LHCN-M2 (cell line): ENCODE data around the gene PROX1. TPM values are rescaled to one million over a fixed set of nuclear protein-coding genes. Genes with fewer than 3 reads are reported as not detected.

Experiments
- DNase-seq: peaks from one replicate; pipeline ENCODE4 v3.0.0-alpha.2; 2012; ENCODE audit warnings: low read depth
- total RNA-seq: library from RNA; depleted of rRNA; stranded (reverse); fragments of >200 nt; gene quantifications from 2 replicates; pipeline ENCODE4 v1.2.3, GENCODE V29; 2014

The PROX1 gene
- total RNA-seq, 1 experiment from 2014 or later = 2.1 TPM

DNA sequence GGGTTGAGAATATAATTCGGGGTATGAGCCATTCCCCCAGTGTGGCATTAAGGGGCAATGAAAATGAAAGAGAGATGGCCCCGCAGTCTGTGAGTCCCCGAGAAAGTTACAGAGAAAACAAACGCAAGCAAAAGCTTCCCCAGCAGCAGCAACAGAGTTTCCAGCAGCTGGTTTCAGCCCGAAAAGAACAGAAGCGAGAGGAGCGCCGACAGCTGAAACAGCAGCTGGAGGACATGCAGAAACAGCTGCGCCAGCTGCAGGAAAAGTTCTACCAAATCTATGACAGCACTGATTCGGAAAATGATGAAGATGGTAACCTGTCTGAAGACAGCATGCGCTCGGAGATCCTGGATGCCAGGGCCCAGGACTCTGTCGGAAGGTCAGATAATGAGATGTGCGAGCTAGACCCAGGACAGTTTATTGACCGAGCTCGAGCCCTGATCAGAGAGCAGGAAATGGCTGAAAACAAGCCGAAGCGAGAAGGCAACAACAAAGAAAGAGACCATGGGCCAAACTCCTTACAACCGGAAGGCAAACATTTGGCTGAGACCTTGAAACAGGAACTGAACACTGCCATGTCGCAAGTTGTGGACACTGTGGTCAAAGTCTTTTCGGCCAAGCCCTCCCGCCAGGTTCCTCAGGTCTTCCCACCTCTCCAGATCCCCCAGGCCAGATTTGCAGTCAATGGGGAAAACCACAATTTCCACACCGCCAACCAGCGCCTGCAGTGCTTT is 9.4 kb downstream of the PROX1 start:
- peak; percentile 91 for DNase-seq

GRCh38 chr1:213997772-213998107 is 10.0 kb downstream of the PROX1 start:
- DNase-seq = no peak

GRCh38 chr1:213998785-213999184 is 11.0 kb downstream of the PROX1 start:
- no peak for DNase-seq

DNA sequence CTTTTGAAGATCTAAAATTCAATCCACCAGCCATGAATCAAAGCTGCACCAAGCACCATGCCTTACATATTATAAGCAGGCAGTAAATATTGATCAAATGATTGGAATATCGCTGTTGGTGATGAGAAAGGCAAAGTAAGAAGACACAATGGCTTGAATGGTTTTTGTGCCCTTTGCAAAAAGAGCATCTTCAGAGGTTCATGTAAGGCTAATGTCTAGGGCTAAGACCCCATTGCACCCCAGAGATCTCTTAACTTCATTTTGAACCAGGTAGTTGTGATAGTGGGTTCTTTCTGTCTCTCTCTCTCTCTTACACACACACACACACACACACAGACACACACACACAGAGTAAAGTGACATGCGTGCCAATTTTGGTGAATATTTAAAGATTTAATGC is 12.0 kb downstream of the PROX1 start:
- DNase-seq = no peak

DNA sequence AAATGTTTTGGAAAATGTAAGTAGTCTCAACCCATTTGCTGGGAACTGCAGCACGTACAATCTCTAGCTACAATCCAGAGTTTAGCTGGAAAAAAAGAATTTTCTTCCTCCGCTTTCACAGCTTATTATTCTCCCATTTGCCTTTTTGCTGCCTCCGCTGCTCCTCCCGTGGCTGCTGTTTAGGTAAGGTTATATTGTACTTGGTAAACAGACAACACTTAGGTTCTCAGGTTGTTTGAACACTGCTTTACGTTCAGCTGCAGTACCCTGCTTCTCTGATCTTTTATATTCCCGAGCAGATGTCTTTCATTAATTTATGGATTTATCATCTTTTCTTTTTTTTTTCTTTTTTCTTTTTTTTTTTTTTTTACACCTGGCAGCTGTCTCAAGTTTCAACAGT is 14.3 kb downstream of the PROX1 start:
- DNase-seq = no peak

DNA sequence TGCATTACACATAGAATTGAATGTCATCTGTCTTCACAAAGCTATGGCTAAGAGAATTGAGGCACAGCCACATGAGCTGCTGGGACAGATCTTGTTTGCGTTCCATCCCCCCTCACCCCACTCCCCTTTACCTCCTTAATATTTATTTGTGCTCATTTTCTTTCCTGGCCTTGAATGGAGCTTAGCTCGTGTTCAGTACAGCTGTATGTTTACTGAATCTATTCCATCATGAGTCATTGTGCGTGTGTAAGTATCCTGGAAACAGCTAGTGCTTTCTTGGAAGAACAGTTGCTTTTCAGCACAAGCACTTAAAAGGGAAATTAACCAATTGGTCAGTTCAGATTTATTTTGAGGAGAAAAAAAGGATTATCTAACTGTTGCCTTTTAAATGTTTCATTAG is 14.7 kb downstream of the PROX1 start:
- peak; percentile 89 for DNase-seq

DNA sequence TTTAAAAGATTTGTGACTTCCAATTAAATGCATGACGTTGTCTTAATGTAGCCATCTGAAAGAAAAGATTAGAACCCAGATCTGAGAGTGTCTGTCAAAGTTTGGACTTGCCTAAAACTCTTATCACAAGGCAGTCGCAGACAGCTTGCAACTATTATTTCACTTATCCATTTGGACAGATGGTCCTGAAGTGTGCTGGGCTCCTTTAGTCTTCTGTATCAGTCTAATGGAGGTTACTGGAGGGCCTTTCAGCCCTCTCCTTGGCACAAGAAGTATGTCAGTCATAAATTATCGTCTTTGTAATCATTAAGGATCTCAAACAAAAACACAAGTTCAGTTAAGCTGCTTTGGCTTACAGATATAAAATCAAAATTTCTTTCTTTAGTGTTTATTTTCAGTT is 15.5 kb downstream of the PROX1 start:
- DNase-seq = no peak

GRCh38 chr1:214004014-214004413 is 16.2 kb downstream of the PROX1 start:
- peak; percentile 19 for DNase-seq

DNA sequence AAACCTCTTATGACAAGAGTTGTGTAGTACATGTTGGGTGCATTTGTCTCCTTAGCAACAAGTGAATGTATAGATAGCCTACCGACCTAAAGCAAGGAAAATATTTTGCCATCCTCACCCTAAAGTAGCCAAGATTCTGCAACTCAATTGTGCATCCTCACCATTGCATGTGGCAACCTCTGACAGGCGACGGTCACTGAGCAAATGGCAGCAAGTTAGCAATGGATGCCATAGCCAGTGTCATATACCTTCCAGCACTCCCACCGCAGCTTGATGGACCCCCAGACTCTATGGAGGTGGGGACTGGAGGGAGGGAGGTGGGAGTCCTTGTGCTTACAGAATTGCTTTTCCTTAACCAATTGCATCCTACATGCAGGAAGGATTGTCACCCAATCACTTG is 17.0 kb downstream of the PROX1 start:
- no peak for DNase-seq

DNA sequence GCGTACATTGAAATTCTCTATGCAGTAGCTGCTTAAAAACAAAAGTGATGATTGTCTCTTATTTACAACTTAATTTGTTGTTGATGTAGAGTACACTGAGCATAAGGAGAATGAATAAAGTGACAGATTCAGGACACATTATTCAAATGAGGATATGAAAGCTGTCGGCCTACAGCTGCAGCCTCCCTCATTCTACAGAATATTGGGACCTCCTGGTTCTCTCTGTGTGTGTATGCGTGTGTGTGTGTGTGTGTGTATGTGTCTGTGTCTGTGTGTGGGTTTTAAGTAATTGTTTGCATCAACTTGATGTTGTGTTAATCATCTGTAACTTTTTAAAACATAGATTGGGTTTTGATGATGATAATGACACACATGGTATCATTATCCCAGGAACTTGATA is 17.9 kb downstream of the PROX1 start:
- DNase-seq = no peak

DNA sequence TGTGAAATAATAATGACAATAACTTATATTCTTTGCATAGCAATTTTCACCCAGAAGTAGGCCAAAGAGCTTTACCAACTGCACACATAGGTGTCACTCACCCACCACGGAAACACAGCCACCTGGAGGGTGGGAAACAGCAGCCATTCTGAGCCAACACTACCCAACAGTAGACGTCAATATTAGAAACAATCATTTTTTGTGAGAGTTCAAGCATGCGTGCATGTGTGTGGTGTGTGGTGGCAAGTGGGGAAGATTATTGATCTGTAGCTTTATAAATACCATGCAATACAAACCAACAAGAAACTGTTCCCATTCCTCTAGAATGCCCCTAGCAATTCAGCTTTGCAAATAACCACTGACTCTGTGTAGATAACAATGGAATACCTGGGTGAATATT is 19.1 kb downstream of the PROX1 start:
- DNase-seq = no peak

DNA sequence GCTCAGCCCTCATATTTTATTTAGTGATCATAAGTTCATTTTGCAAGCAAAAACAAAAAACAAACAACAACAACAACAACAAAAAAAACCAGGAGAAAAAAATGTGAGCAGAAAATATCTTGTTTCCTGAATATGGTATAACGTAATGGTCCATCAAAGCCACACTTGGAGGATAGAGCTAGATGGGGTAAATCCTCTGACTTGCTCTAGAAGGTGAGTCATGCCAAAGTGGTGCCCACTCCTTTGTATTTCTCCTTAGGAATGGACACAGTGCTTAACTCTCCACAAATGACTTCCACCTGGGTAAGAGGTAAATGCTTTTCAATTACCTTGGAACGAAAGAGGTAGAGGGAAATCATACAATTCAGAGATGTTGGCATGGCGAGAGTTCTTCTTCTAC is 20.6 kb downstream of the PROX1 start:
- DNase-seq = no peak

DNA sequence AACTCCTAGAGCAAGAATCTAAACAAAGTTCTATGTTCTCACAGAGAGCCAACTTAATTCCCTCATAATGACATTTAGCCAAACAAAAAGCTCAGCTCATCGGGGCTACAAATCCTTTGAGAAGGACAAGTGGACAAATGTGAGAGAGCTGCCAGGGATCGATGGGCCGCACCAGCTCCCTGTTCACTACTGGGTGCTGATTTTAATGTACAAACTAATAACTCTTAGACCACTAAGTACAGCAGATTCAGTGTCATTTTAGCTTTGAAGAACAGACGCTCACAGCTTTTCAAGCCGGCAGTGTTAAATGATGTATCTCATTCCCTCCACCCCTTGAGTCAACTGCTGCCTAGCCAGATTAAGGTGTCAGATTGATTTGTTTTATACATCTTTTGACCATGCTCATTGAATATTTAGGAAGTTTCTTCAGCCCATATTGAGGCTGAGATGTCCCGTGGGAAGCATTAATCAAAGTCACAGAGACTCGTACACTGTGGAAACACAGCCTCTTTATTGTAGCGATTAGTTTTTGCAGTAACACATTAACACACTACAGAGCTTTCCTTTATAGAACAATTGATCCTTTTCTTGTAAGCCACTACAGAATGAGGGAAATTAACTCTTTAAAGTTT is 21.1 kb downstream of the PROX1 start:
- no peak for DNase-seq

DNA sequence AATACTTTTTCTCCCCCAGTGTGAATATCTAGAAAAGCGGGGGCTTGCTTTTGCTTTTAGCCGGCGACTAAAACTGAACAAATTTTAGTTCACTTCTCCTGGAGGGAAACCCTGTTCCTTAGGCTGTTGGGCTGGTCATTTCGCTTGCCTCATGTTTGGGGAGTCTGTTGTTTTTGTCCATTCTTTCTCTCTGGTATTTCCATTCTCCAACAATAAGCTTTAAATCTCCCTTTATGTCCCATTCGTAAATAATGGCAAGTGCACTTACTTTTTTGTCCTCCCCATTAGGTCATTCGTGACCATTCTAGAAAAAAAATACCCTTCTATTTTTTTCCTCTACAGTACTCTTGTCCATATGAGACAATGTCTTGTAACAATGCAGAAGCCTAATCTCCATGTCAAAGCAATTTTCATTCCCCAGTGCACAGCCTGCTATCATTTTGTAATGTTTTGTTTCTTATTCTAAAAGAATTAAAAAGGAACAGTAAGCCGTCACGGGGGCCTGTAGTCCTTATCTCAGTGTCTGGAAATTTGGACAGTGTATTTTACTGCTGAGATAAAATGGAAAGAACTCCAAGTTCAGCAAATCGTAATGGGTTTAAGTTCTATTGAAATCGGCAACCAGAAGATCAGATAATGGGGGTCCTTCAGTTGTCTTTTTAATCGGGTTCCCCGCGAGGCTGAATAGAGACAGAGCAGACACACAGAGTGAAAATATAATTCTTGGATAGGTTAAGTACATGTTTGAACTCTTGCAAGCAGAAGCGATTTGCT is 21.8 kb downstream of the PROX1 start:
- no peak for DNase-seq

DNA sequence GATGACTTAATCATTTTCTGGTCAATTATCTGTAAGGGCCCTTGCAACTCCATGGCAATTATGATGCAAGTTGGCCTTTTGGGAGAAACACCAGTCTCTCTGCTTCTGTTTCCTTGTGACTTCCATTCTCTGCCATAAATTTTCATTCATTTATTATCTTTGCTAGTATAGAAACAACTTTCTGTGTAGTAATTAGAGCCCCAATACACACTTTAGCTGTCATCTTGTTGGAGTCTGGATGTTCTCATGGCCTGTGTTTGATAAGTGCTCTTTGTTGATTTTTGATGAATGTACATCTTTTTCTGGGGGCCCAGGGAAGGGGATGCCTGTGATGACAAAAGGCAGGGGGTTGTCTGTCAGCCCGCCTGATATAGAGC is 22.4 kb downstream of the PROX1 start:
- no peak for DNase-seq

- no peak for DNase-seq
Measured at GRCh38 chr1:214010717-214011116, 22.9 kb downstream of the PROX1 start.

DNA sequence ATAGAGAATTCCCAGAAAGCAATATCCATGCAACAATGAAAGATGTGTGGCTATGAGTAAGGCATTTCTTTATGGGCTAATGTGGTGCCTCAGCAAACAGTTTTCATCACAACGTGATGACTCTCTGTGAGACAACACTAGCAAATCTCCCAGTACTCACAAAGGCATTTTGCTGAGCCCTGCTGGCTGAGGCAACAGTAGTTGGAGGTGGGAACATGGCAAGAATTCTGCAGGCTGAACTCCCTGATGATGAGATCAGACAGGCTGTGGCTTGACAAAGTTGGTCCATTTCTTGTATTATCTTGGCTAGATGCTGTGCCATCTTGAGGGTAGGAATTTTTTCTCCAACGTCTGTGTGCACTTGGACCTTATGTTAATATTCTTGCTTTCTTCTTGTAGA is 24.6 kb downstream of the PROX1 start:
- peak; percentile 21 for DNase-seq

GRCh38 chr1:214013614-214014377 is 26.0 kb downstream of the PROX1 start:
- DNase-seq = no peak

DNA sequence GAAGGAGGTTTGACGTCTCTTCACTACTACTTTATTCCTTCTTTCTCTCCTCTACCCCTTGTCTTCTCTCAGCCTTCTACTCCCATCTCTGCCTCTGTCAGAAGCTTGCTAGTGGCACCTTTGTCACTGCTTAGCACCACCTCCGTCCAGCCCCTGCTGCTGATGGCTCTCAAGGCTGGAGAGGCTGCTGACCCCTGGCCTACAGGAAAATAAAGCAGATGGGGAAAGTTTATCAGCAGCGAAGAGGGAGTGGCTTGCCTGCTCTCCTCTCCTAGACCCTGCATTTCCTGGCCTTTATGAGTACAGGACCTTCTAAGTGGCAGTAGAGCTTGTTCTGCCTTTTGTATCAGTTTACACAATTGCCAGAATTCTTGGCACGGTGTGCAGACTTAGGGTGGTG is 27.0 kb downstream of the PROX1 start:
- no peak for DNase-seq

DNA sequence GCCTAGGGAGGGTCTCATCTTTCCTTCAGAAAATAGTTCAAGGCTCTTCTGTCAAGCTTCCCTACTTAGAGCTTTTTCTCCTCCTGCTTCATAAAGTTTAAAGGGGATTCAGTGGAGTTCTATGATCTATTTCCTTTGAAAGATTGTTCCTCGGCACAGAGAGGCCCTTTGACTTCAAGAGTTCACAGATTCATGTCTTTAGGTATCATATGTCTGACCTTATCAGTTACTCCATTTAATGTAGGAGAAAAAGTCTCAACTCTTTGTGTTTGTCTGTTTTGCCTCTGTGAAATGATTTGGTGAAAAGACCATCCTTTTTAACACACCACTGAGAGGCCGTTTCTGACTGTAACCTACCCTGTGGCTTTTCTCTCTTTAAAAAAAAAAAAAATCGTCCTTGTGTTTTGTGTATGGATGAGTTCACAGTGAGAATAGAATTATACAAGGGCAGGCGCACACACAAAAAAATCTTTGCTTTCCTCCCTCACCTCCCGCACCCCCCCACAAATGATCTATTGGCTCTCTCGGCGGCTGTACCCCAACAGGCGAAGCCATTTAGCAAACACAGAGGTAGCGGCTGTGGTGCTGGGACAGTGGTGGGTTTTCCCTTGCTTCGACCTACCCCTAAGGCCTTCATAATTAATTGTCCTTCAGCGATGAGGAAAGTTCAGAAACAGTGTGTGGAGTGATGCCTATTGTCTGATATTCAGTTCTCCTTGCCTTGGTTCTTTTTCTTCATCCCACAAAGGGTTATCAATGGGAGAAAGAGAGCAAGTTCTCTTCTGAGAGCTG is 29.6 kb downstream of the PROX1 start:
- no peak for DNase-seq
